ENCODE measurements around the gene SULT2B1. TPM values are rescaled to one million over a fixed set of nuclear protein-coding genes. Genes with fewer than 3 reads are reported as not detected.

The SULT2B1 gene
- total and polyA plus RNA-seq, 4 donors, result 0.14 to 0.24 TPM; not detected in 2

- no peaks in the 10 kb centered on the region for H3K36me3 ChIP-seq (ENCODE audit: control insufficient read depth in 4 of 4, insufficient read depth in 3 of 4, low read depth in 1 of 4, low read length in 3 of 4)
- 73% methylated on average over 2 of the region's 2 CpGs for WGBS
- H3K27me3 ChIP-seq (ENCODE audit: control insufficient read depth in 4 of 4, insufficient read depth in 4 of 4, low read length in 3 of 4), result no peaks in the 10 kb centered on the region
- H3K4me1 ChIP-seq (ENCODE audit: control insufficient read depth in 4 of 4, insufficient read depth in 4 of 4, low read length in 3 of 4), result peaks cover 0 to 6% (median 3%) of the 10 kb centered on the region in 4 donors
- H3K27ac ChIP-seq (ENCODE audit: low read depth in 1 of 2, low read length in 2 of 2), result no peak overlapping the region
- TF ChIP-seq CTCF (IDR thresholded peaks at IDR 0.05; ENCODE audit: low read depth, low read length, missing input control) (no peak), GABPA (IDR thresholded peaks at IDR 0.05 in 1 of 2, conservative IDR thresholded peaks at IDR 0.05 in 1 of 2) (no peak), EGR1 (IDR thresholded peaks at IDR 0.05; ENCODE audit: low read depth in 2 of 2) (no peak), YY1 (IDR thresholded peaks at IDR 0.05) (no peak), FOXA2 (IDR thresholded peaks at IDR 0.05) (no peak), ATF3 (IDR thresholded peaks at IDR 0.05) (no peak), SP1 (IDR thresholded peaks at IDR 0.05) (no peak), REST (IDR thresholded peaks at IDR 0.05) (no peak), RAD21 (IDR thresholded peaks at IDR 0.05) (no peak), JUND (IDR thresholded peaks at IDR 0.05) (no peak), TAF1 (conservative IDR thresholded peaks at IDR 0.05) (no peak), RXRA (IDR thresholded peaks at IDR 0.05) (no peak), NR2F2 (IDR thresholded peaks at IDR 0.05) (no peak), FOXA1 (IDR thresholded peaks at IDR 0.05) (no peak), HNF4G (IDR thresholded peaks at IDR 0.05) (no peak), ZBTB33 (IDR thresholded peaks at IDR 0.05) (no peak), HNF4A (conservative IDR thresholded peaks at IDR 0.05) (no peak), MAX (IDR thresholded peaks at IDR 0.05) (no peak)
- H3K9ac ChIP-seq (ENCODE audit: low read depth in 1 of 2, low read length in 2 of 2), result no peak overlapping the region
- H3K9me3 ChIP-seq (ENCODE audit: control insufficient read depth in 4 of 4, low read length in 3 of 4), result no peaks in the 10 kb centered on the region
- DNase-seq (ENCODE audit: low spot score), result no peak
- no peak overlapping the region for H3K4me3 ChIP-seq (ENCODE audit: low read depth in 1 of 3, low read length in 3 of 3)
Measured at GRCh38 chr19:48582168-48582567, 30.2 kb downstream of the SULT2B1 start.

All from liver (tissue), 9 donors.